ENCODE results near the gene PBLD. TPM values are rescaled to one million over a fixed set of nuclear protein-coding genes. Genes with fewer than 3 reads are reported as not detected.

PBLD gene
- total RNA-seq, 3 donors from 2014 or later: 40.3 to 115 (median 67.2) TPM

GRCh38 chr10:68364101-68364886 lies 31.6 kb upstream of the PBLD start:
- ATAC-seq (no peak), DNase-seq (no peak)
- Histone ChIP-seq H3K4me1 (ENCODE audit: low read depth) (no peaks in the 10 kb centered on the region), H3K9me3 (no peaks in the 10 kb centered on the region), H3K36me3 (ENCODE audit: low read depth) (no peaks in the 10 kb centered on the region), H3K4me3 (no peak overlapping the region)
- intact Hi-C loops (cut with DNase I, micrococcal nuclease): no loop called here
- TF ChIP-seq, protein P1, sequence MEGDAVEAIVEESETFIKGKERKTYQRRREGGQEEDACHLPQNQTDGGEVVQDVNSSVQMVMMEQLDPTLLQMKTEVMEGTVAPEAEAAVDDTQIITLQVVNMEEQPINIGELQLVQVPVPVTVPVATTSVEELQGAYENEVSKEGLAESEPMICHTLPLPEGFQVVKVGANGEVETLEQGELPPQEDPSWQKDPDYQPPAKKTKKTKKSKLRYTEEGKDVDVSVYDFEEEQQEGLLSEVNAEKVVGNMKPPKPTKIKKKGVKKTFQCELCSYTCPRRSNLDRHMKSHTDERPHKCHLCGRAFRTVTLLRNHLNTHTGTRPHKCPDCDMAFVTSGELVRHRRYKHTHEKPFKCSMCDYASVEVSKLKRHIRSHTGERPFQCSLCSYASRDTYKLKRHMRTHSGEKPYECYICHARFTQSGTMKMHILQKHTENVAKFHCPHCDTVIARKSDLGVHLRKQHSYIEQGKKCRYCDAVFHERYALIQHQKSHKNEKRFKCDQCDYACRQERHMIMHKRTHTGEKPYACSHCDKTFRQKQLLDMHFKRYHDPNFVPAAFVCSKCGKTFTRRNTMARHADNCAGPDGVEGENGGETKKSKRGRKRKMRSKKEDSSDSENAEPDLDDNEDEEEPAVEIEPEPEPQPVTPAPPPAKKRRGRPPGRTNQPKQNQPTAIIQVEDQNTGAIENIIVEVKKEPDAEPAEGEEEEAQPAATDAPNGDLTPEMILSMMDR (IDR thresholded peaks at IDR 0.05): no peak

- Histone ChIP-seq H3K4me1 (ENCODE audit: low read depth) (no peaks in the 10 kb centered on the region), H3K36me3 (ENCODE audit: low read depth) (no peaks in the 10 kb centered on the region), H3K9me3 (no peaks in the 10 kb centered on the region), H3K4me3 (no peak overlapping the region)
- ATAC-seq: no peak
- intact Hi-C loops (cut with DNase I, micrococcal nuclease): no loop called here
- DNase-seq: no peak
- TF ChIP-seq, protein P1 (IDR thresholded peaks at IDR 0.05): no peak
These were observed 29.9 kb upstream of the PBLD start for GRCh38 chr10:68362590-68362989.

- H3K4me1 ChIP-seq (ENCODE audit: low read depth): no peaks in the 10 kb centered on the region
- H3K9me3 ChIP-seq: no peaks in the 10 kb centered on the region
- DNase-seq: no peak
- ATAC-seq: no peak
- intact Hi-C loops (cut with DNase I, micrococcal nuclease): no loop called here
- no peaks in the 10 kb centered on the region for H3K36me3 ChIP-seq (ENCODE audit: low read depth)
- H3K4me3 ChIP-seq: no peak overlapping the region
- TF ChIP-seq, protein P1 (IDR thresholded peaks at IDR 0.05): no peak
These were observed 26.5 kb upstream of the PBLD start for GRCh38 chr10:68359189-68359588.

DNA sequence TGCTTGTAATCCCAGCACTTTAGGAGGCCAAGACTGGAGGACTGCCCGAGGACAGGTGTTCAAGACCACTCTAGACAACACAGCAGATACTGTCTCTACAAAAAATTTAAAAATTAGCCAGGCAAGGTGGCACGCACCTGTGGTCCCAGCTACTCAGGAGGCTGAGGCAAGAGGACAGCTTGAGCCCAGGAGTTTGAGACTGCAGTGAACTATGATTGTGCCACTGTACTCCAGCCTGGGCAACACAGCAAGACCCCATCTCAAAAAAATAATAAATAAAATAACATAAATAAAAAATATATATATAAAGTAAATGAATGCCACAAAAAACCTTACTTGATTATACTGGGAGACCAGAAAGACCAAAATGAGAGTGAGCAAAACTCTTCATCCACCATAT lies 20.8 kb upstream of the PBLD start:
- TF ChIP-seq, protein P1 (IDR thresholded peaks at IDR 0.05): no peak
- ATAC-seq (no peak), DNase-seq (no peak)
- Histone ChIP-seq H3K4me3 (no peak overlapping the region), H3K9me3 (no peaks in the 10 kb centered on the region), H3K4me1 (ENCODE audit: low read depth) (no peaks in the 10 kb centered on the region), H3K36me3 (ENCODE audit: low read depth) (no peaks in the 10 kb centered on the region)
- intact Hi-C loops (cut with DNase I, micrococcal nuclease): no loop called here

DNA sequence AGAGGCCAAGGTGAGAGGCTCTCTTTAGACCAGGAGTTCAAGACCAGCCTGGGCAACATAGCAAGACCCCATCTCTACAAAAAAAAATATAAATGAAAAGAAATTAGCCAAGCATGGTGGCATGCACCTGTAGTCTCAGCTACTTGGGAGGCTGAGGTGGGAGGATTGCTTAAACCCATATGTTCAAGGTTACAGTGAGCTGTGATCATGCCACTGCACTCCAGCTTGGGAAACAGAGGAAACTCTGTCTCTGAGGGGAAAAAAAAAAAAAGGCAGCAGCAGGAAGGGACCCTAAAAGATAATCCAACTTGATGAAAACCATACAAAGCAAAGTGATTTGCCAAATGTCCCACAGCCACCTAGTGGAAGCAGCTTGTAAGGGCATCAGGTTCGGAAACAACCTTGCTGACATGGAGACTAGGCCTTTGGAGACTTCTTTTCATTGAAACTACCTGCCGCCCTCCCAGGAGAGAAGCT lies 15.6 kb upstream of the PBLD start:
- intact Hi-C loops (cut with DNase I, micrococcal nuclease): no loop called here
- Histone ChIP-seq H3K36me3 (ENCODE audit: low read depth) (no peaks in the 10 kb centered on the region), H3K9me3 (no peaks in the 10 kb centered on the region), H3K4me1 (ENCODE audit: low read depth) (no peaks in the 10 kb centered on the region), H3K4me3 (no peak overlapping the region)
- ATAC-seq (peak; percentile 82), DNase-seq (peak in 1 of 3 donors; percentile 58)
- TF ChIP-seq, protein P1 (IDR thresholded peaks at IDR 0.05): peak; percentile 68
